HCT116 (cell line): ENCODE results near the gene C7orf25.

ENCODE experiments used
- SIN3A ChIP-seq: IDR thresholded peaks from 2 replicates; pipeline ENCODE4 v1.6.1; 2012; ENCODE audit warnings: low read depth
- TCF7L2 ChIP-seq: IDR thresholded peaks from 2 replicates; pipeline ENCODE4 v1.7.0; 2011; ENCODE audit warnings: borderline replicate concordance, inconsistent platforms; ENCODE audit not compliant: insufficient read depth, insufficient read length; ENCODE audit errors: extremely low read depth
- YY1 ChIP-seq: IDR thresholded peaks from 2 replicates; pipeline ENCODE4 v1.6.1; 2011; ENCODE audit warnings: low read length, low read depth, moderate library complexity, mild to moderate bottlenecking; ENCODE audit not compliant: insufficient replicate concordance; ENCODE audit errors: extremely low read depth
- ZNF274 ChIP-seq: fragments of 200-500 bp; sonication (Bioruptor generic); IDR thresholded peaks from 2 replicates; pipeline ENCODE4 v1.6.1; 2014; ENCODE audit warnings: mild to moderate bottlenecking, low read depth, low read length, inconsistent platforms
- TF ChIP-seq, protein P1 (sequence below), 3 experiments: fragments of 200-600 bp in 1 of 3; sonication (generic) in 1 of 3; IDR thresholded peaks in 2 of 3; conservative IDR thresholded peaks in 1 of 3; 2 replicates each; pipeline ENCODE4 v1.5.1; 2012 to 2017; ENCODE audit warnings: low read depth in 2 of 3, low read length in 2 of 3, antibody characterized with exemption in 1 of 3, borderline replicate concordance in 1 of 3, control low read depth in 1 of 3, mild to moderate bottlenecking in 1 of 3, mixed read lengths in 1 of 3, mixed run types in 1 of 3, moderate library complexity in 1 of 3; ENCODE audit not compliant: insufficient read depth in 1 of 3

DNA sequence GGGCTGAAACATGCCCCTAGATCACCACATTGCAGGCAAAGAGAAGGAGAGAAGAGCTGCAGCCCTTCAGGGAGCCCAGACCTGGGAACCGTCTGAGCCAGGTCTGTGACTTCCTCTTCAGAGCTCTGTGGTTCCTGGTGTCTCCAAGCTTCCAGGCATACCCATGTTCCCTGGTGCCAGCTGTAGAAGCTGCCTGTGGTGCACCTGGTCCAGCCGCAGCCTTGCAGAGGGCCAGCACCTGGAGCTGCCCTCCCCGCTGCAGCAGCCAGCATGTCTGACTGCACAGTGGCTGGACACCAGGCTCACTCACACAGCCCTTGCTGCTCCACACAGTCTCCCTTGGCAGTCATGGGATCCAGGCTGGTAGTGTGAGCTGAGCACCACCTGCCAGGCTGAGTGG lies 33.6 kb downstream of the C7orf25 start:
- TF ChIP-seq, protein P1, sequence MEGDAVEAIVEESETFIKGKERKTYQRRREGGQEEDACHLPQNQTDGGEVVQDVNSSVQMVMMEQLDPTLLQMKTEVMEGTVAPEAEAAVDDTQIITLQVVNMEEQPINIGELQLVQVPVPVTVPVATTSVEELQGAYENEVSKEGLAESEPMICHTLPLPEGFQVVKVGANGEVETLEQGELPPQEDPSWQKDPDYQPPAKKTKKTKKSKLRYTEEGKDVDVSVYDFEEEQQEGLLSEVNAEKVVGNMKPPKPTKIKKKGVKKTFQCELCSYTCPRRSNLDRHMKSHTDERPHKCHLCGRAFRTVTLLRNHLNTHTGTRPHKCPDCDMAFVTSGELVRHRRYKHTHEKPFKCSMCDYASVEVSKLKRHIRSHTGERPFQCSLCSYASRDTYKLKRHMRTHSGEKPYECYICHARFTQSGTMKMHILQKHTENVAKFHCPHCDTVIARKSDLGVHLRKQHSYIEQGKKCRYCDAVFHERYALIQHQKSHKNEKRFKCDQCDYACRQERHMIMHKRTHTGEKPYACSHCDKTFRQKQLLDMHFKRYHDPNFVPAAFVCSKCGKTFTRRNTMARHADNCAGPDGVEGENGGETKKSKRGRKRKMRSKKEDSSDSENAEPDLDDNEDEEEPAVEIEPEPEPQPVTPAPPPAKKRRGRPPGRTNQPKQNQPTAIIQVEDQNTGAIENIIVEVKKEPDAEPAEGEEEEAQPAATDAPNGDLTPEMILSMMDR (IDR thresholded peaks at IDR 0.05 in 2 of 3, conservative IDR thresholded peaks at IDR 0.05 in 1 of 3; ENCODE audit: borderline replicate concordance in 1 of 3, insufficient read depth in 1 of 3, low read depth in 2 of 3, low read length in 2 of 3): no peak
- TF ChIP-seq SIN3A (no peak), TCF7L2 (no peak), ZNF274 (no peak), YY1 (no peak)
